Fibroblast of lung (primary cell): ENCODE results near the gene AQP5. TPM values are rescaled to one million over a fixed set of nuclear protein-coding genes. Genes with fewer than 3 reads are reported as not detected.

Experiments used
- DNase-seq, 2 donors: peaks; one replicate each; pipeline versions ENCODE4 v3.0.0 to v3.0.0-alpha.2; 2010; ENCODE audit warnings: low read depth in 2 of 2
- H2AFZ ChIP-seq: 2 replicates; pipeline ENCODE4 v1.5.1; 2012; ENCODE audit warnings: low read length, control low read depth, inconsistent platforms
- H3K27ac ChIP-seq: 2 replicates; pipeline ENCODE4 v1.5.1; 2011; ENCODE audit warnings: low read length, control low read depth; ENCODE audit not compliant: insufficient read depth
- H3K27me3 ChIP-seq: 2 replicates; pipeline ENCODE4 v1.5.1; 2011; ENCODE audit warnings: mild to moderate bottlenecking, low read length; ENCODE audit not compliant: control insufficient read depth, insufficient read depth
- H3K36me3 ChIP-seq: 2 replicates; pipeline ENCODE4 v1.5.1; 2011; ENCODE audit warnings: low read length; ENCODE audit not compliant: control insufficient read depth, insufficient read depth
- H3K4me1 ChIP-seq: 2 replicates; pipeline ENCODE4 v1.5.1; 2011; ENCODE audit warnings: low read length; ENCODE audit not compliant: control insufficient read depth, insufficient read depth; ENCODE audit errors: extremely low read depth
- H3K4me2 ChIP-seq: 2 replicates; pipeline ENCODE4 v1.5.1; 2011; ENCODE audit warnings: low read length, control low read depth; ENCODE audit not compliant: insufficient read depth; ENCODE audit errors: extremely low read depth
- H3K4me3 ChIP-seq, 4 experiments: fragments of 200-600 bp in 1 of 4; sonication (generic) in 1 of 4; replicated peaks in 1 of 4; 2 replicates each; pipeline ENCODE4 v1.5.1; 2011 to 2016; ENCODE audit warnings: low read length in 4 of 4, low read depth in 3 of 4, mild to moderate bottlenecking in 3 of 4, control low read depth in 2 of 4, inconsistent platforms in 1 of 4, mixed read lengths in 1 of 4; ENCODE audit not compliant: insufficient read depth in 1 of 4; ENCODE audit errors: control extremely low read depth in 1 of 4
- H3K79me2 ChIP-seq: 2 replicates; pipeline ENCODE4 v1.5.1; 2012; ENCODE audit warnings: mild to moderate bottlenecking, low read length, inconsistent platforms; ENCODE audit not compliant: control insufficient read depth, insufficient read depth
- H3K9ac ChIP-seq: 2 replicates; pipeline ENCODE4 v1.5.1; 2011; ENCODE audit warnings: mild to moderate bottlenecking, low read length, control low read depth; ENCODE audit not compliant: insufficient read depth
- H3K9me3 ChIP-seq: 2 replicates; pipeline ENCODE4 v1.5.1; 2012; ENCODE audit warnings: low read depth, low read length; ENCODE audit not compliant: control insufficient read depth, insufficient read depth
- H4K20me1 ChIP-seq: 2 replicates; pipeline ENCODE4 v1.5.1; 2011; ENCODE audit warnings: low read length; ENCODE audit not compliant: control insufficient read depth, insufficient read depth; ENCODE audit errors: extremely low read depth
- CTCF ChIP-seq, 2 donors: IDR thresholded peaks in 1 of 2; conservative IDR thresholded peaks in 1 of 2; 1 replicate in 1 of 2; 2 replicates in 1 of 2; pipeline ENCODE4 v1.5.1; 2011 to 2012; ENCODE audit warnings: low read length in 2 of 2, control low read depth in 1 of 2, inconsistent platforms in 1 of 2, low read depth in 1 of 2, mild to moderate bottlenecking in 1 of 2
- EZH2 ChIP-seq: IDR thresholded peaks from 2 replicates; pipeline ENCODE4 v1.5.1; 2012; ENCODE audit warnings: low read length, control low read depth, mild to moderate bottlenecking; ENCODE audit errors: missing control alignments
- polyA plus RNA-seq, 2 donors: library from polyadenylated mRNA; depleted of rRNA in 1 of 2; stranded (reverse) in 1 of 2; unstranded in 1 of 2; fragments of >200 nt; gene quantifications; 2 replicates each; pipeline ENCODE4 v1.2.1, GENCODE V29; 2011 to 2012; ENCODE audit warnings: missing spikeins in 1 of 2
- total RNA-seq: library from RNA; depleted of rRNA; stranded (reverse); fragments of >200 nt; gene quantifications from 2 replicates; pipeline ENCODE4 v1.2.1, GENCODE V29; 2014

AQP5 gene
- total and polyA plus RNA-seq, 2 donors (not counting 1 experiment from before 2014, with no cell fraction given), result not detected

DNA sequence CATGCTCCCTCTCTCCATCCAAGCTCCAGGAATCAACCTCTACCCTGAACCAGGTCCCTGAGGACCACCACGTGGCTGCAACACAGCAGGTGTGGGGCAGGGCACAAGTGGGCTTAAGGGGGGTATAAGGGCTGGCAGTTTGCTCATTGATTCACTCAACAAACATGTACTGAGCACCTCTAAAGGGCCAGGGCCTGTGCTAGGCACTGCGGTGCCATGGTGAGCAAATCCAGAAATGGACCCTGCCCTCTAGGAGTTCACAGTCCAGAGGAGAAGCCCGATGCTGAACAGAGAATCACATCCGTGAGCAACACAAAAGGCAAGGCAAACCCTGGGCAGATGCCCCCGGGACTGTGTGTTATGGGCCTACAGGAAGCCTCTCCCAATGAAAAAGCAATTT is 17.6 kb upstream of the AQP5 start:
- no peaks in the 10 kb centered on the region for H3K9me3 ChIP-seq
- H2AFZ ChIP-seq, result no peak overlapping the region
- H3K27me3 ChIP-seq, result no peaks in the 10 kb centered on the region
- H3K9ac ChIP-seq, result no peak overlapping the region
- no peak for DNase-seq
- no peak for TF ChIP-seq EZH2
- no peak for TF ChIP-seq CTCF (conservative IDR thresholded peaks at IDR 0.05 in 1 of 2, IDR thresholded peaks at IDR 0.05 in 1 of 2; ENCODE audit: low read depth in 1 of 2, low read length in 2 of 2)
- H3K4me3 ChIP-seq, result no peak overlapping the region
- no peaks in the 10 kb centered on the region for H4K20me1 ChIP-seq
- H3K4me1 ChIP-seq, result no peaks in the 10 kb centered on the region
- no peaks in the 10 kb centered on the region for H3K36me3 ChIP-seq
- H3K27ac ChIP-seq, result no peak overlapping the region
- no peak overlapping the region for H3K4me2 ChIP-seq
- no peaks in the 10 kb centered on the region for H3K79me2 ChIP-seq

DNA sequence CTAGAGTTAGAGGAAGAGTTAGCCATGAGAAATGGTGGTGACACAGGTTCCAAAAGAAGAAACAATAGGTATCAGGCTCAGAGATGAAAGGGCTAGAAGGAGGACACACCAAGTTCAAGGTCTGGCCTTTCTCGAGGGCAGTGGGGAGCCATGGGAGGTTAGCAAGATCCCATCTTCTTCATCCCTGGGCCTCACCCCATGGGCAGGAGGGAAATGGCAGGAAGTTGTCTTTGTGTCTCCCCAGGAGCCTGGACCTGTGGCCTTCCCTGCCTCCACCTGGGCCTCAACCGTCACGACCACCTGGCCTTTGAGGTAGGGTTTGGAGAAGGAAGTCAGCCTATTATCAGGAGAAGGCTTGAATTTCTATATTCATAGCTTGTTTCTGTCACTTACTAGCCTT is 17.0 kb upstream of the AQP5 start:
- H3K4me3 ChIP-seq, result no peak overlapping the region
- no peak overlapping the region for H3K4me2 ChIP-seq
- H3K36me3 ChIP-seq, result no peaks in the 10 kb centered on the region
- H3K27ac ChIP-seq, result no peak overlapping the region
- TF ChIP-seq CTCF (conservative IDR thresholded peaks at IDR 0.05 in 1 of 2, IDR thresholded peaks at IDR 0.05 in 1 of 2; ENCODE audit: low read depth in 1 of 2, low read length in 2 of 2), result no peak
- TF ChIP-seq EZH2, result no peak
- H3K27me3 ChIP-seq, result peaks cover 4% of the 10 kb centered on the region
- no peak overlapping the region for H2AFZ ChIP-seq
- H4K20me1 ChIP-seq, result no peaks in the 10 kb centered on the region
- no peak overlapping the region for H3K9ac ChIP-seq
- H3K9me3 ChIP-seq, result no peaks in the 10 kb centered on the region
- no peaks in the 10 kb centered on the region for H3K79me2 ChIP-seq
- no peak for DNase-seq
- no peaks in the 10 kb centered on the region for H3K4me1 ChIP-seq

DNA sequence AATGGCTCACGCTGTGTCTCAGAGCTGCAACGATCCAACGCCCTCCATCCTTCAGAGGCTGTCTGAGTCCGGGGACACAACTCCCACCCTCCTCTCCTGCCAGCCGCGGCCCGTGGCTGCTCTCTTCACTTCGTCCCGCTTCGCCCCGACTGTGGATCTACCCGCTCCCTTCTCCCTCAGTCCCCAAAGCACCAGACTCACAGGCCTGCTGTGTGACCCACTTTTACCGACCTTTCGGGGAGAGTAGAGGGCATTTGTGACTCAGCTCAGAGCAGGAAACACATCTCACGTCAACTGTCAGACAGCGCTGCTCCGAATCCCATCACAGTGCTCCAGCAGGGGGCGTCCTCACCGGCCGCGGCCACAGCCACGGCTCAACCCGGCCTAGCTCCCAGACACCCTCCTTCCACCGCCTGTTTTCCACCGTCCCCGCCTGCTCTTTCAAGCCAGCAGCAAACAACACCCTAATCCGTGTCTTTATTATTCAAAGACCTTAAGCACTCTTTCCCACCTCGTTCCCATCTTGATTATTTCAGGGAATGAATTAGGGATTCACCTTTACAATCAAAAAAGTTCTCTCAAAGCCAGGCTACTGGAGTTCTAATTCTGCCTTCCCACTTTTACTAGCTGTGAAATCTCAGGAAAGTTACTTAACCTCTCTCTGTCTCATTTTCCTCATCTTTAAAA is 16.1 kb upstream of the AQP5 start:
- Histone ChIP-seq H2AFZ (peak overlapping the region; percentile 80), H3K36me3 (no peaks in the 10 kb centered on the region), H3K4me2 (no peak overlapping the region), H3K79me2 (no peaks in the 10 kb centered on the region), H3K4me1 (no peaks in the 10 kb centered on the region), H3K9me3 (no peaks in the 10 kb centered on the region), H3K4me3 (no peak overlapping the region), H3K27me3 (peaks cover 7% of the 10 kb centered on the region), H3K27ac (no peak overlapping the region), H3K9ac (no peak overlapping the region), H4K20me1 (no peaks in the 10 kb centered on the region)
- TF ChIP-seq CTCF (conservative IDR thresholded peaks at IDR 0.05 in 1 of 2, IDR thresholded peaks at IDR 0.05 in 1 of 2; ENCODE audit: low read depth in 1 of 2, low read length in 2 of 2) (peak; percentile 85 to 87), EZH2 (no peak)
- peak; percentile 65 to 79 for DNase-seq
